Transverse colon (tissue), 4 donors: ENCODE measurements around the gene DIP2A. TPM values are rescaled to one million over a fixed set of nuclear protein-coding genes. Genes with fewer than 3 reads are reported as not detected.

Source experiments
- DNase-seq: peaks from one replicate; pipeline ENCODE4 v3.0.0-alpha.2; 2019
- H3K27ac ChIP-seq, 4 donors: fragments of 200-600 bp; sonication (generic); 2 replicates each; pipeline ENCODE4 v1.5.1; 2016 to 2018; ENCODE audit warnings: inconsistent platforms in 4 of 4
- H3K27me3 ChIP-seq: fragments of 200-600 bp; sonication (generic); 2 replicates; pipeline ENCODE4 v1.5.1; 2017; ENCODE audit warnings: inconsistent platforms
- H3K36me3 ChIP-seq, 4 donors: fragments of 200-600 bp; sonication (generic); 2 replicates each; pipeline ENCODE4 v1.5.1; 2017 to 2019; ENCODE audit warnings: inconsistent platforms in 4 of 4
- H3K4me1 ChIP-seq, 4 donors: fragments of 200-600 bp; sonication (generic); 2 replicates each; pipeline ENCODE4 v1.5.1; 2017 to 2020; ENCODE audit warnings: inconsistent platforms in 4 of 4
- H3K4me3 ChIP-seq, 4 donors: fragments of 200-600 bp; sonication (generic); 1 replicate in 1 of 4; 2 replicates in 3 of 4; pipeline versions ENCODE4 v1.5.1 to v1.6.1; 2017 to 2019; ENCODE audit warnings: inconsistent platforms in 4 of 4
- H3K9me3 ChIP-seq, 2 donors: fragments of 200-600 bp; sonication (generic); 2 replicates each; pipeline ENCODE4 v1.5.1; 2017 to 2019; ENCODE audit warnings: inconsistent platforms in 2 of 2
- CTCF ChIP-seq, 5 experiments: fragments of 200-600 bp in 3 of 5; fragments of 450-650 bp in 2 of 5; sonication (generic) in 3 of 5; IDR thresholded peaks; 1 replicate in 2 of 5; 2 replicates in 3 of 5; pipeline ENCODE4 v1.5.1; 2016 to 2017; ENCODE audit warnings: antibody characterized with exemption in 5 of 5, inconsistent platforms in 3 of 5, mild to moderate bottlenecking in 2 of 5, moderate library complexity in 1 of 5
- EP300 ChIP-seq: sonication (generic); formaldehyde crosslinking; IDR thresholded peaks from one replicate; pipeline ENCODE4 v1.6.1; 2017; ENCODE audit warnings: antibody characterized with exemption, low read depth
- POLR2A ChIP-seq: fragments of 450-650 bp; IDR thresholded peaks from one replicate; pipeline ENCODE4 v1.6.1; 2016; ENCODE audit warnings: antibody characterized with exemption, mild to moderate bottlenecking, moderate library complexity
- POLR2AphosphoS5 ChIP-seq, 3 donors: sonication (generic); formaldehyde crosslinking; IDR thresholded peaks; one replicate each; pipeline ENCODE4 v1.6.1; 2016; ENCODE audit warnings: antibody characterized with exemption in 3 of 3
- WGBS, 2 donors: methylation state at CpG; one replicate each; pipeline ENCODE4 v1.1.5; 2018; ENCODE audit warnings: low coverage in 1 of 2; 5-methylcytosine and 5-hydroxymethylcytosine counted together
- in situ Hi-C, 4 donors: fragments of 200-750 bp; cut with MboI; loops; one replicate each; pipeline versions ENCODE4 v1.15.0 to v1.15.1; 2017; ENCODE audit warnings: low sequenced_read_pairs in 3 of 4, low pct_ligation_motif_present in 1 of 4, low pct_unique_long_range_greater_than_20kb in 1 of 4
- intact Hi-C: fragments of 100-400 bp; cut with DNase I; formaldehyde crosslinking; loops from one replicate; pipeline ENCODE4 v1.15.1; 2023; ENCODE audit warnings: low total_unique reads
- total RNA-seq, 4 donors: library from RNA; depleted of rRNA; stranded (reverse); fragments of >200 nt; gene quantifications; one replicate each; pipeline ENCODE4 v1.1.0, GENCODE V29; 2016

DIP2A gene
- total RNA-seq, 4 donors from 2014 or later, result 68.8 to 121 (median 92.9) TPM

GRCh38 chr21:46552865-46553379 is 94.2 kb downstream of the DIP2A start:
- H3K4me3 ChIP-seq, result no peak overlapping the region
- peak overlapping the region in 3 of 4 donors; percentile 1 to 52 (median 19) for H3K27ac ChIP-seq
- in situ Hi-C loops (no loop called here), intact Hi-C loops (no loop called here)
- H3K9me3 ChIP-seq, result no peaks in the 10 kb centered on the region
- no peaks in the 10 kb centered on the region for H3K4me1 ChIP-seq
- H3K36me3 ChIP-seq, result peaks cover 0 to 36% (median 18%) of the 10 kb centered on the region in 4 donors
- no peak for DNase-seq
- WGBS, 2 donors, result 94% methylated on average over 5 of the region's 5 CpGs; no CpG with 5 or more reads in 1 of the 2 donors
- no peaks in the 10 kb centered on the region for H3K27me3 ChIP-seq
- TF ChIP-seq POLR2A (no peak), CTCF (IDR thresholded peaks at IDR 0.05) (no peak), POLR2AphosphoS5 (IDR thresholded peaks at IDR 0.05) (no peak), EP300 (no peak)

- intact Hi-C loops, result no loop called here
- H3K36me3 ChIP-seq, result peaks cover 0 to 40% (median 20%) of the 10 kb centered on the region in 4 donors
- H3K4me3 ChIP-seq, result no peak overlapping the region
- H3K27ac ChIP-seq, result no peak overlapping the region
- 80 to 95% methylated on average over 1 to 13 of the region's 13 CpGs for WGBS, 2 donors
- DNase-seq, result no peak
- in situ Hi-C loops, result no loop called here
- H3K4me1 ChIP-seq, result no peaks in the 10 kb centered on the region
- no peaks in the 10 kb centered on the region for H3K27me3 ChIP-seq
- TF ChIP-seq CTCF (IDR thresholded peaks at IDR 0.05) (no peak), EP300 (no peak), POLR2AphosphoS5 (IDR thresholded peaks at IDR 0.05) (no peak), POLR2A (no peak)
- H3K9me3 ChIP-seq, result no peaks in the 10 kb centered on the region
Observed at GRCh38 chr21:46553993-46554392, 95.3 kb downstream of the DIP2A start.

- in situ Hi-C loops, result no loop called here
- Histone ChIP-seq H3K4me3 (no peak overlapping the region), H3K9me3 (no peaks in the 10 kb centered on the region), H3K4me1 (no peaks in the 10 kb centered on the region), H3K36me3 (peaks cover 0 to 40% (median 20%) of the 10 kb centered on the region in 4 donors), H3K27ac (no peak overlapping the region), H3K27me3 (no peaks in the 10 kb centered on the region)
- DNase-seq, result no peak
- WGBS, 2 donors, result 88% methylated on average over 29 of the region's 30 CpGs; no CpG with 5 or more reads in 1 of the 2 donors
- intact Hi-C loops, result no loop called here
- TF ChIP-seq POLR2AphosphoS5 (IDR thresholded peaks at IDR 0.05), result no peak
- no peak for TF ChIP-seq CTCF (IDR thresholded peaks at IDR 0.05)
- TF ChIP-seq EP300, result no peak
Observed at GRCh38 chr21:46554431-46555224, 95.9 kb downstream of the DIP2A start.

GRCh38 chr21:46555225-46555617 is 96.5 kb downstream of the DIP2A start:
- peaks cover 0 to 39% (median 19%) of the 10 kb centered on the region in 4 donors for H3K36me3 ChIP-seq
- no peaks in the 10 kb centered on the region for H3K9me3 ChIP-seq
- intact Hi-C loops (no loop called here), in situ Hi-C loops (no loop called here)
- no peaks in the 10 kb centered on the region for H3K4me1 ChIP-seq
- H3K4me3 ChIP-seq, result no peak overlapping the region
- H3K27ac ChIP-seq, result no peak overlapping the region
- 92% methylated on average over 9 of the region's 9 CpGs; no CpG with 5 or more reads in 1 of the 2 donors for WGBS, 2 donors
- DNase-seq, result no peak
- no peak for TF ChIP-seq CTCF (IDR thresholded peaks at IDR 0.05)
- TF ChIP-seq EP300, result no peak
- TF ChIP-seq POLR2A, result no peak
- no peak for TF ChIP-seq POLR2AphosphoS5 (IDR thresholded peaks at IDR 0.05)
- no peaks in the 10 kb centered on the region for H3K27me3 ChIP-seq
